Measurements from ENCODE around the gene USP3. TPM values are rescaled to one million over a fixed set of nuclear protein-coding genes. Genes with fewer than 3 reads are reported as not detected.

Gene USP3
- total and polyA plus RNA-seq, 2 experiments from 2014 or later = 20.2 to 26.0 TPM

DNA sequence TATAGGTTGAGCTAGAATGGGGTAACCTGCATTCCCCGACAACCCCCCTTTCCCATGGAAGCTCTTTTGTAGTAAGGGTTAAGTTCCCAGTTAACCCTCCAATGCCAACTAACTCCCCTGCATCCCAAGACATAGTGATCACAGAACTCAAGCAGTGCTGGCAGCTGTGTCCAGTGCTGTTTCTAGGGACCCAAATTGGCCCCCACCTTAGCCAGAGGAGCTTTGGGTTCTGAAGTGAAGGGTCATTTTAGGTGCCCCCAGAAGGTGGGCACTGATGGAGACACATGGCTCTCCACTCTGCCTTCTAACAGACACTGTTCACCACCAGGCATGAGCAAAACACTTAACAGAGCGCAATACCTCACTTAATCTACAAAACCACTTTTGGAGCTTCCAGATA is 99.9 kb downstream of the USP3 start:
- Histone ChIP-seq H3K9me3 (ENCODE audit: low read depth) (no peaks in the 10 kb centered on the region), H3K4me3 (no peak overlapping the region), H3K36me3 (peaks cover 3% of the 10 kb centered on the region), H3K4me1 (ENCODE audit: low read depth) (peaks cover 11% of the 10 kb centered on the region), H3K27ac (no peak overlapping the region), H3K27me3 (peaks cover 8% of the 10 kb centered on the region)
- no peak for DNase-seq (ENCODE audit: low read depth in 1 of 2, low spot score in 1 of 2)
- TF ChIP-seq CTCF (IDR thresholded peaks at IDR 0.05; ENCODE audit: low read depth, low read length) = no peak

DNA sequence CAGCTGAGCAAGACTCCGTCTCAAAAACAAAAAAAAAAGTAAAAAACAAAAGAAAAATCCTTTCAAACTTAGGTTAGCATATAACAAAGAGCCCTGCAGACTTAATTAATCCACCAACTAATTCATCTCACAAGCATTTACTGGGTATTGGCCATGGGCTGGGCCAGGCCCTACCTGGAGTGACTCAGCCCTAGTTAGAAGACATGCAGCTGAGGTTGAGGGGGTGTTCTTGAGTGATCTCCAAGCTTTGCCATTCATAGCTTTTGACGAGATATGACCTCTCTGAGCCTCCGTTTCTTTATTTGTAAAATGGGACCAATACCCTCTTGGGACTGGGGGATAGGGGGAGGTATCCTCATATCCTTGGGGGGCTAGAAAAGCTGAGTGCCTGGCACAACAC is 100.6 kb downstream of the USP3 start:
- no peaks in the 10 kb centered on the region for H3K9me3 ChIP-seq (ENCODE audit: low read depth)
- no peak for TF ChIP-seq CTCF (IDR thresholded peaks at IDR 0.05; ENCODE audit: low read depth, low read length)
- H3K4me3 ChIP-seq = no peak overlapping the region
- H3K4me1 ChIP-seq (ENCODE audit: low read depth) = peaks cover 10% of the 10 kb centered on the region
- no peak overlapping the region for H3K27ac ChIP-seq
- H3K27me3 ChIP-seq = peaks cover 8% of the 10 kb centered on the region
- no peak for DNase-seq (ENCODE audit: low read depth in 1 of 2, low spot score in 1 of 2)
- peaks cover 3% of the 10 kb centered on the region for H3K36me3 ChIP-seq

DNA sequence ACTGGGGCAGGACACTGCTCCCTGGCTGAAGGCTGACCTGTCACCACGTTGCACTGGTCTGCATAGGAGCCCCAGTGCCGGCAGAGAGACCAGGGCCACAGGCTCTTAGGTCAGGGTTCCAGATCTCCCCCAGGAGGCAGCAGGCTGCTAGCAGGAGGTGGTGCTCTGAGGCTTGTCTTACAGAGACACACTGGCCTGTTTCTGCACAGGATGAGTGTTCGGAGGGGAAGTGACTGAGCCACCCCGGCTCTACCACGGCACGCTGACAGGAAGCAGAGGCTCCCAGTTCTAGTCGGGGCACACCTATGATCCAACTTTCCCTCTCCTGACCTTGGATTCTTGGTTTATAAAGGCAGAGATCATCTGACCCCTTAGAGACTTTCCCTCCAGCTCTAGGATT is 101.4 kb downstream of the USP3 start:
- H3K27ac ChIP-seq = no peak overlapping the region
- H3K4me1 ChIP-seq (ENCODE audit: low read depth) = peaks cover 13% of the 10 kb centered on the region
- H3K9me3 ChIP-seq (ENCODE audit: low read depth) = no peaks in the 10 kb centered on the region
- no peak for DNase-seq (ENCODE audit: low read depth in 1 of 2, low spot score in 1 of 2)
- no peak overlapping the region for H3K4me3 ChIP-seq
- H3K27me3 ChIP-seq = peaks cover 8% of the 10 kb centered on the region
- TF ChIP-seq CTCF (IDR thresholded peaks at IDR 0.05; ENCODE audit: low read depth, low read length) = no peak
- H3K36me3 ChIP-seq = peaks cover 3% of the 10 kb centered on the region

DNA sequence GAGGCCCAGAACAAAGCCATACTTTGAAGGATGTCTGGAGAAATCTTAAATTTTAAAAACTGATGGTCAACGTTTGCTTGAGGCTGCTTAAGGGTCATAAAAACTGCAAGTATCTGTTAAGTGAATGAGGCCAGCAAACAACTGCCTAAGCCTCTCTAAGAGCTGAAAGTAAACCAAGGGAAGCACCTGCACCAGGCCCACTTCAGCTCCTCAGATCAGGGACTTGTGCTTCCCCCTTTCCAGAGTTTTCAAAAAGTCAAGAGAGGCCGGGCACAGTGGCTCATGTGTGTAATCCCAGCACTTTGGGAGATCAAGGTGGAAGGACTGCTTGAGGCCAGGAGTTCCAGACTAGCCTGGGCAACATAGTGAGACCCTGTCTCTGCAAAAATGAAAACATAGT is 101.9 kb downstream of the USP3 start:
- Histone ChIP-seq H3K4me1 (ENCODE audit: low read depth) (peaks cover 10% of the 10 kb centered on the region), H3K4me3 (no peak overlapping the region), H3K9me3 (ENCODE audit: low read depth) (no peaks in the 10 kb centered on the region), H3K27ac (no peak overlapping the region), H3K27me3 (peaks cover 8% of the 10 kb centered on the region), H3K36me3 (peaks cover 3% of the 10 kb centered on the region)
- TF ChIP-seq CTCF (IDR thresholded peaks at IDR 0.05; ENCODE audit: low read depth, low read length) = no peak
- DNase-seq (ENCODE audit: low read depth in 1 of 2, low spot score in 1 of 2) = no peak

- no peaks in the 10 kb centered on the region for H3K27me3 ChIP-seq
- H3K9me3 ChIP-seq (ENCODE audit: low read depth) = no peaks in the 10 kb centered on the region
- H3K4me3 ChIP-seq = no peak overlapping the region
- H3K4me1 ChIP-seq (ENCODE audit: low read depth) = peaks cover 4% of the 10 kb centered on the region
- no peak for DNase-seq (ENCODE audit: low read depth in 1 of 2, low spot score in 1 of 2)
- peaks cover 7% of the 10 kb centered on the region for H3K36me3 ChIP-seq
- TF ChIP-seq CTCF (IDR thresholded peaks at IDR 0.05; ENCODE audit: low read depth, low read length) = no peak
- H3K27ac ChIP-seq = no peak overlapping the region
Observed at GRCh38 chr15:63608989-63609388, 104.6 kb downstream of the USP3 start.

DNA sequence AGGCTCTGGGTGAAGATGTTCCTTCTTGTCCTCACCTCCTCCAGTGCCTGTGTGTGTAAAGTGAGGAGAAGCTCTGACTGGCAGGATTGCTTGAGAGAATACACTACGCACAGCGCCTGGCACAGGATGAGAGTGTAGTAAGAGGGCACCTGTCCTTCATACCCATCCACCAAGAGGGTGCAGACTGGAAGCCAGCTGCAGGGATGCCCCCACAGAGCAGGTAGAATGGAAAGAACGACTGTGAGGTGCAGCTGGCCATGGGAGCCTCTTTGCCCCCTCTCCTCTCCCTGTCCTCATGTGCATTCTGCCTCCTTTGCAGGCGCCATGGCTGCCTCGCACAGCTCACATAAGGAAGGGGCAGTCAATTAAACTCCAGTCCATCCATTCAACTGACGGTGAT is 105.1 kb downstream of the USP3 start:
- Histone ChIP-seq H3K36me3 (peaks cover 7% of the 10 kb centered on the region), H3K4me3 (no peak overlapping the region)
- no peak for TF ChIP-seq CTCF (IDR thresholded peaks at IDR 0.05; ENCODE audit: low read depth, low read length)

More for the DNA sequence above, 105.1 kb downstream of the USP3 start:
- no peak for DNase-seq (ENCODE audit: low read depth in 1 of 2, low spot score in 1 of 2)
- no peaks in the 10 kb centered on the region for H3K27me3 ChIP-seq
- H3K4me1 ChIP-seq (ENCODE audit: low read depth) = peaks cover 4% of the 10 kb centered on the region
- no peaks in the 10 kb centered on the region for H3K9me3 ChIP-seq (ENCODE audit: low read depth)
- no peak overlapping the region for H3K27ac ChIP-seq

Measured in cardiac muscle cell (in vitro differentiated cells and primary cell).